Gastroesophageal sphincter (tissue), 4 donors: Measurements from ENCODE around the gene VEGFC. TPM values are rescaled to one million over a fixed set of nuclear protein-coding genes. Genes with fewer than 3 reads are reported as not detected.
A peak's percentile ranks its signal among the peaks of the same experiment; 100 is the strongest.

Experiments used
- ATAC-seq: fragments of 150-250 bp; one replicate; pipeline ENCODE4 v1.9.1; 2016; ENCODE audit warnings: mild to moderate bottlenecking, moderate library complexity
- H3K27ac ChIP-seq, 4 donors: fragments of 200-600 bp; sonication (generic) in 3 of 4; 1 replicate in 3 of 4; 2 replicates in 1 of 4; pipeline ENCODE4 v1.5.1; 2016 to 2019
- H3K27me3 ChIP-seq: fragments of 200-600 bp; sonication (generic); one replicate; pipeline ENCODE4 v1.5.1; 2019
- H3K36me3 ChIP-seq, 2 donors: fragments of 200-600 bp; sonication (generic); one replicate each; pipeline ENCODE4 v1.5.1; 2019; ENCODE audit warnings: control low read depth in 1 of 2
- H3K4me1 ChIP-seq, 3 donors: fragments of 200-600 bp; sonication (generic); 1 replicate in 2 of 3; 2 replicates in 1 of 3; pipeline ENCODE4 v1.5.1; 2016 to 2019; ENCODE audit warnings: control low read depth in 2 of 3
- H3K4me3 ChIP-seq, 2 donors: fragments of 200-600 bp; sonication (generic); one replicate each; pipeline ENCODE4 v1.5.1; 2019; ENCODE audit warnings: mild to moderate bottlenecking in 1 of 2, moderate library complexity in 1 of 2
- H3K9me3 ChIP-seq, 3 donors: fragments of 200-600 bp; sonication (generic); one replicate each; pipeline ENCODE4 v1.5.1; 2017 to 2019; ENCODE audit warnings: control low read depth in 2 of 3
- EP300 ChIP-seq: sonication (generic); formaldehyde crosslinking; IDR thresholded peaks from one replicate; pipeline ENCODE4 v1.6.1; 2017; ENCODE audit warnings: antibody characterized with exemption, mild to moderate bottlenecking
- POLR2A ChIP-seq, 2 donors: fragments of 450-650 bp; IDR thresholded peaks; one replicate each; pipeline ENCODE4 v1.6.1; 2017; ENCODE audit warnings: antibody characterized with exemption in 2 of 2, mild to moderate bottlenecking in 2 of 2, moderate library complexity in 1 of 2
- POLR2AphosphoS5 ChIP-seq: sonication (generic); formaldehyde crosslinking; IDR thresholded peaks from one replicate; pipeline ENCODE4 v1.6.1; 2017; ENCODE audit warnings: antibody characterized with exemption
- WGBS, 2 donors: methylation state at CpG; one replicate each; pipeline ENCODE4 v1.1.5; 2018; ENCODE audit warnings: low coverage in 1 of 2; 5-methylcytosine and 5-hydroxymethylcytosine counted together
- total RNA-seq, 4 donors: library from RNA; depleted of rRNA; stranded (reverse); fragments of >200 nt; gene quantifications; one replicate each; pipeline ENCODE4 v1.1.0, GENCODE V29; 2016
- TF ChIP-seq, protein P1 (sequence below), 4 experiments: fragments of 200-600 bp in 2 of 4; fragments of 450-650 bp in 2 of 4; sonication (generic) in 1 of 4; IDR thresholded peaks; one replicate each; pipeline ENCODE4 v1.5.1; 2017 to 2019; ENCODE audit warnings: antibody characterized with exemption in 4 of 4, mild to moderate bottlenecking in 2 of 4, moderate library complexity in 2 of 4

The VEGFC gene
- total RNA-seq, 4 donors from 2014 or later: 3.0 to 8.3 (median 8.1) TPM

DNA sequence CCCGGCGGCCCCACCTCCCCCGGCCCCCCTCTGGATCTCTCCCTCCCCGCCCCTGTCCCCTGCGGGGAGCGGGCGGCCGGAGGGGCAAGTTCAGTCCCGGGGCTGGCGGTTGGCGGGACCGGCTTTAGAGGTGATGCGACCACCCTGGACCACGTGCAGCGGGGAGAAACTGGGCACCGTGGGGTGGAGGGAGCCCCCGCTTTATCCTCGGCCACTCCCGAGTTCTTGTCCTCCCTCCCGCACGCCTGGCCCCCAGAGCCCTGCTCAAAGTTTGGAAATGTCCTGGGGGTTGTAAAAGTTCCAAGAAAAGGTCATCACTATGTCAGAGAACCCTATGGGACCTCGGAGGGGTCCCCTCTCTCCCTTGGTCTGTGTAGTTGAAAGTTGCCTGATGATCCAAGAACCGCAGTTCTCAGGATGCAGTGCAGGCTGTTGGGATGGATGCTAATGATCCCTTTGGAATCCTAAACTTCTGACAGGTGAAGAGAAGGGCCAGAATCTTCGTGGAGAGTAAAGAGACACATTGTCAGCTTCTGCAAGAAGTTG lies 411 bp upstream of the VEGFC start:
- no peaks in the 10 kb centered on the region for H3K27me3 ChIP-seq
- no peak for TF ChIP-seq POLR2A (IDR thresholded peaks at IDR 0.05)
- TF ChIP-seq, protein P1, sequence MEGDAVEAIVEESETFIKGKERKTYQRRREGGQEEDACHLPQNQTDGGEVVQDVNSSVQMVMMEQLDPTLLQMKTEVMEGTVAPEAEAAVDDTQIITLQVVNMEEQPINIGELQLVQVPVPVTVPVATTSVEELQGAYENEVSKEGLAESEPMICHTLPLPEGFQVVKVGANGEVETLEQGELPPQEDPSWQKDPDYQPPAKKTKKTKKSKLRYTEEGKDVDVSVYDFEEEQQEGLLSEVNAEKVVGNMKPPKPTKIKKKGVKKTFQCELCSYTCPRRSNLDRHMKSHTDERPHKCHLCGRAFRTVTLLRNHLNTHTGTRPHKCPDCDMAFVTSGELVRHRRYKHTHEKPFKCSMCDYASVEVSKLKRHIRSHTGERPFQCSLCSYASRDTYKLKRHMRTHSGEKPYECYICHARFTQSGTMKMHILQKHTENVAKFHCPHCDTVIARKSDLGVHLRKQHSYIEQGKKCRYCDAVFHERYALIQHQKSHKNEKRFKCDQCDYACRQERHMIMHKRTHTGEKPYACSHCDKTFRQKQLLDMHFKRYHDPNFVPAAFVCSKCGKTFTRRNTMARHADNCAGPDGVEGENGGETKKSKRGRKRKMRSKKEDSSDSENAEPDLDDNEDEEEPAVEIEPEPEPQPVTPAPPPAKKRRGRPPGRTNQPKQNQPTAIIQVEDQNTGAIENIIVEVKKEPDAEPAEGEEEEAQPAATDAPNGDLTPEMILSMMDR (IDR thresholded peaks at IDR 0.05): no peak
- peaks cover 0 to 25% (median 0%) of the 10 kb centered on the region in 3 donors for H3K4me1 ChIP-seq
- H3K36me3 ChIP-seq: no peaks in the 10 kb centered on the region
- H3K9me3 ChIP-seq: no peaks in the 10 kb centered on the region
- 4 to 14% methylated on average over 3 of the region's 24 CpGs for WGBS, 2 donors
- peak overlapping the region; percentile 67 to 77 for H3K4me3 ChIP-seq
- no peak for ATAC-seq
- H3K27ac ChIP-seq: peak overlapping the region in 3 of 4 donors; percentile 82 to 88 (median 87)

GRCh38 chr4:176791591-176792325 lies 964 bp downstream of the VEGFC start:
- peaks cover 0 to 30% (median 0%) of the 10 kb centered on the region in 3 donors for H3K4me1 ChIP-seq
- TF ChIP-seq, protein P1 (IDR thresholded peaks at IDR 0.05): no peak
- TF ChIP-seq POLR2AphosphoS5 (no peak), EP300 (no peak), POLR2A (IDR thresholded peaks at IDR 0.05) (no peak)
- H3K27me3 ChIP-seq: no peaks in the 10 kb centered on the region
- H3K36me3 ChIP-seq: no peaks in the 10 kb centered on the region
- WGBS, 2 donors: 0 to 9% methylated on average over 3 to 13 of the region's 45 CpGs
- peak; percentile 45 for ATAC-seq
- peak overlapping the region; percentile 47 to 88 (median 84) for H3K27ac ChIP-seq
- peak overlapping the region; percentile 67 to 77 for H3K4me3 ChIP-seq
- no peaks in the 10 kb centered on the region for H3K9me3 ChIP-seq

DNA sequence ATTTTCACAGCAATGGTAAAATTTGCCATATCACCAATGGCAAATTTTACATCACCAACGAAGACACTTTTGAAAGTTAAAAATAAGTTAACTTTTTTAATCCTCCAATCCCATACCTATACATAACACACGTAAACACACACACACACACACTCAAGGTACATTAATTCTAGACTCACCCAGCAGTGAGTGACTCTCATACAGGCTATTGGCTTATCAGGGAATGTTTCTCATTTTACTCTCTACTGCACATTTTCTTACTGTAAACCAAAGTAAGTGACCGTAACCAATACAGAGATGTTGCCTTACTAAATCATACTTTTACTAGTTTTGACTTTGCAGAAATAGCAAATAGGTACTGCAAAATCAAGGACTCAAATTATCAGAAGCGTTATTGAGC lies 2.3 kb downstream of the VEGFC start:
- no peak for ATAC-seq
- Histone ChIP-seq H3K4me3 (no peak overlapping the region), H3K4me1 (peaks cover 0 to 30% (median 0%) of the 10 kb centered on the region in 3 donors), H3K36me3 (no peaks in the 10 kb centered on the region), H3K27ac (no peak overlapping the region), H3K9me3 (no peaks in the 10 kb centered on the region), H3K27me3 (no peaks in the 10 kb centered on the region)
- 78 to 91% methylated on average over 4 of the region's 4 CpGs for WGBS, 2 donors
- TF ChIP-seq POLR2A (IDR thresholded peaks at IDR 0.05): no peak
- TF ChIP-seq, protein P1 (IDR thresholded peaks at IDR 0.05): no peak
- no peak for TF ChIP-seq EP300
- no peak for TF ChIP-seq POLR2AphosphoS5

DNA sequence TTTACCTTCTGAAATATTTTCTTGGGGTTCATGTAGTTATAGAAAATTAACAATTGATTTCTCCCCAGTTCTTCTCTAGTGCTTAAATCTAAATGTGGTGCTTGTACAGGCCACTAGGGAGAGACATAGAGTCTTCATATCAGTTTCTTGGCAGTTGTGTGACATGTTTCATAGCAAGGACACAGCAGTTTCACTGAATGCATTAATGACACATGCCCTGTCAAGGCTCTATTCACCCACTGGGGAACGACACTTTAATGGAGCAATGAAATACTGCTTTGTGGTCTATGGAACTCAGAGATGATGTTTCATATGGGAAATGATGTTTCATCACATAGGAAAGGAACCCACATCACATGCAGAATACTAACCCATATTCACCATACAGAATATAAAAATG lies 2.8 kb downstream of the VEGFC start:
- H3K36me3 ChIP-seq: no peaks in the 10 kb centered on the region
- H3K4me3 ChIP-seq: no peak overlapping the region
- ATAC-seq: no peak
- H3K27me3 ChIP-seq: no peaks in the 10 kb centered on the region
- no peak for TF ChIP-seq POLR2A (IDR thresholded peaks at IDR 0.05)
- TF ChIP-seq, protein P1 (IDR thresholded peaks at IDR 0.05): peak; percentile 48 to 61 (median 52)
- no peak overlapping the region for H3K27ac ChIP-seq
- 18 to 42% methylated on average over 1 of the region's 1 CpG for WGBS, 2 donors
- H3K4me1 ChIP-seq: peaks cover 0 to 30% (median 0%) of the 10 kb centered on the region in 3 donors
- no peaks in the 10 kb centered on the region for H3K9me3 ChIP-seq

GRCh38 chr4:176788971-176789370 lies 3.8 kb downstream of the VEGFC start:
- no peaks in the 10 kb centered on the region for H3K27me3 ChIP-seq
- TF ChIP-seq POLR2A (IDR thresholded peaks at IDR 0.05): no peak
- TF ChIP-seq, protein P1 (IDR thresholded peaks at IDR 0.05): no peak
- TF ChIP-seq POLR2AphosphoS5: no peak
- no peak for TF ChIP-seq EP300
- 92 to 95% methylated on average over 4 of the region's 6 CpGs for WGBS, 2 donors
- H3K36me3 ChIP-seq: no peaks in the 10 kb centered on the region
- no peak for ATAC-seq
- H3K4me1 ChIP-seq: peaks cover 0 to 30% (median 0%) of the 10 kb centered on the region in 3 donors
- H3K27ac ChIP-seq: no peak overlapping the region
- no peak overlapping the region for H3K4me3 ChIP-seq
- H3K9me3 ChIP-seq: no peaks in the 10 kb centered on the region
